ENCODE measurements around the gene CHIC2.

Gene CHIC2

DNA sequence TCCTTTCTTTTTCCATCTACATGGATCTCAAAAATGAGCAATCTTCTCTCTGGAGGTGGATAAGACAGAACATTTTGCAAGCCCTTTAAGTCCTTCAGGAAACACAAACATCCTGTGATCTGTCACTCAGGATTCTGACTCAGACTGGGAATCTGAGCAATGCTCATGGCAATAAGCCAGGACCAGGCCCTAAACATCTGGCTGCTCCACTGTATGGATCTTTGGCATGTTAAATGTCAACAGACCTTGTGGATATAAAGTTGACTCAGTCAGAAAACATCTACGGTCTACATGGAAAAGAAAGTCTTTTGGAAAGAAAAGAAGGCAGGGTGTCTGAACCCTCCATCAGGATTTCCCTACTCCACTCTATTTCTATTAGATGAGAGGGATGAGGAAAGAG is 17.8 kb upstream of the CHIC2 start:
- Histone ChIP-seq H3K4me2 (ENCODE audit: low read depth, low read length) (no peak overlapping the region), H3K4me3 (ENCODE audit: low read length) (no peak overlapping the region), H3K27ac (ENCODE audit: low read length) (no peak overlapping the region), H3K27me3 (replicated peaks; ENCODE audit: insufficient read depth, low read length) (no peaks in the 10 kb centered on the region), H4K20me1 (ENCODE audit: insufficient read depth, low read length) (no peaks in the 10 kb centered on the region), H3K36me3 (replicated peaks; ENCODE audit: insufficient read depth, low read length) (no peaks in the 10 kb centered on the region), H2AFZ (ENCODE audit: low read length) (no peak overlapping the region), H3F3A (ENCODE audit: insufficient read depth, low read length) (no peaks in the 10 kb centered on the region), H3K9me3 (replicated peaks; ENCODE audit: insufficient read depth, low read length) (no peaks in the 10 kb centered on the region), H3K9ac (ENCODE audit: low read length) (no peak overlapping the region), H3K9me2 (replicated peaks; ENCODE audit: insufficient read depth, low read length) (no peaks in the 10 kb centered on the region), H3K4me1 (ENCODE audit: low read length) (no peaks in the 10 kb centered on the region), H3K79me2 (ENCODE audit: low read length) (no peaks in the 10 kb centered on the region)
- no peak for TF ChIP-seq EZH2 (optimal IDR thresholded peaks at IDR 0.05; ENCODE audit: low read depth, low read length)
- TF ChIP-seq, protein P1, sequence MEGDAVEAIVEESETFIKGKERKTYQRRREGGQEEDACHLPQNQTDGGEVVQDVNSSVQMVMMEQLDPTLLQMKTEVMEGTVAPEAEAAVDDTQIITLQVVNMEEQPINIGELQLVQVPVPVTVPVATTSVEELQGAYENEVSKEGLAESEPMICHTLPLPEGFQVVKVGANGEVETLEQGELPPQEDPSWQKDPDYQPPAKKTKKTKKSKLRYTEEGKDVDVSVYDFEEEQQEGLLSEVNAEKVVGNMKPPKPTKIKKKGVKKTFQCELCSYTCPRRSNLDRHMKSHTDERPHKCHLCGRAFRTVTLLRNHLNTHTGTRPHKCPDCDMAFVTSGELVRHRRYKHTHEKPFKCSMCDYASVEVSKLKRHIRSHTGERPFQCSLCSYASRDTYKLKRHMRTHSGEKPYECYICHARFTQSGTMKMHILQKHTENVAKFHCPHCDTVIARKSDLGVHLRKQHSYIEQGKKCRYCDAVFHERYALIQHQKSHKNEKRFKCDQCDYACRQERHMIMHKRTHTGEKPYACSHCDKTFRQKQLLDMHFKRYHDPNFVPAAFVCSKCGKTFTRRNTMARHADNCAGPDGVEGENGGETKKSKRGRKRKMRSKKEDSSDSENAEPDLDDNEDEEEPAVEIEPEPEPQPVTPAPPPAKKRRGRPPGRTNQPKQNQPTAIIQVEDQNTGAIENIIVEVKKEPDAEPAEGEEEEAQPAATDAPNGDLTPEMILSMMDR (IDR thresholded peaks at IDR 0.05; ENCODE audit: low read length): no peak
- no peak for TF ChIP-seq EZH2phosphoT487 (IDR thresholded peaks at IDR 0.05; ENCODE audit: low read length)
- no peak for DNase-seq

DNA sequence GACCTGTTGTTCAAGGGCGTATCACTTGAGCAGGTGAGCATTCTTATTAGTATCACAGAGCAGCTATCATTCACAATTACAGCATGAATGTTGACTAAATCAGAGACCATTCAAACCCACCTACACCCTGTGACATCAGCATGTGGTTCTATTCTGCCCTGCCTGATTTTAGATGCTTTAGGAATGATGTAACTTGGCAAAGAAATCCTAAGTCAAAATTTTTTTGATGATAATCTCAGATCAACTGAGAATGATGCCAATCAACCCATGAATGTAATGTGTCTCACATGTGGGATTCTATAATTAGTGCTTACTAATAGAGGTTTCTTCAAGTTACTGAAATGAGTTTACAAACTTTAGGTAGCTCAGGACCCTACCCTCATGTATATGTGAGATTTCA is 13.4 kb upstream of the CHIC2 start:
- H3K36me3 ChIP-seq (replicated peaks; ENCODE audit: insufficient read depth, low read length): no peaks in the 10 kb centered on the region
- no peak overlapping the region for H3K27ac ChIP-seq (ENCODE audit: low read length)
- H3K9me3 ChIP-seq (replicated peaks; ENCODE audit: insufficient read depth, low read length): no peaks in the 10 kb centered on the region
- no peak overlapping the region for H3K4me2 ChIP-seq (ENCODE audit: low read depth, low read length)
- H3K27me3 ChIP-seq (replicated peaks; ENCODE audit: insufficient read depth, low read length): no peaks in the 10 kb centered on the region
- no peak overlapping the region for H3K9ac ChIP-seq (ENCODE audit: low read length)
- H3K4me1 ChIP-seq (ENCODE audit: low read length): no peaks in the 10 kb centered on the region
- TF ChIP-seq EZH2 (optimal IDR thresholded peaks at IDR 0.05; ENCODE audit: low read depth, low read length): no peak
- TF ChIP-seq, protein P1 (IDR thresholded peaks at IDR 0.05; ENCODE audit: low read length): no peak
- no peak for TF ChIP-seq EZH2phosphoT487 (IDR thresholded peaks at IDR 0.05; ENCODE audit: low read length)
- DNase-seq: no peak
- H2AFZ ChIP-seq (ENCODE audit: low read length): no peak overlapping the region
- no peaks in the 10 kb centered on the region for H3F3A ChIP-seq (ENCODE audit: insufficient read depth, low read length)
- H3K4me3 ChIP-seq (ENCODE audit: low read length): no peak overlapping the region
- no peaks in the 10 kb centered on the region for H3K9me2 ChIP-seq (replicated peaks; ENCODE audit: insufficient read depth, low read length)
- H4K20me1 ChIP-seq (ENCODE audit: insufficient read depth, low read length): no peaks in the 10 kb centered on the region
- H3K79me2 ChIP-seq (ENCODE audit: low read length): no peaks in the 10 kb centered on the region

DNA sequence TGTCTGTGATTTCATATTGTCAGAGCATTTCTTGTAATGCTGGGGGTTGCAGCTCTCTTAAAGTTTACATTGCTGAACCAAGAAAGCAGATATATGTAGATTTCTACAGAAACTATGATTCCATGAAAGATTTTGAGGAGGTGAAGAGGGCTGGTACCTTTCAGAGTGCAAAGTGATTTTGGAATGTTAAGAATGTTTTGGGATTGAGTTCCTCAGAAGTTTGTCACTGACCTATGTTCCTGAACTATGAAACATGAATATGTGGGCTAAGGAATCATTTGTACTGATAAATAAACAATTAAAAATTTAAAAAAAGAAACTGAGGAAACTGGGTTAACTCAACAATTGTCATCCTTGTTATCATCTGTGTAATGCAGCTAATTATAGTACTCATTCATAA is 12.3 kb upstream of the CHIC2 start:
- no peaks in the 10 kb centered on the region for H3K36me3 ChIP-seq (replicated peaks; ENCODE audit: insufficient read depth, low read length)
- H3K4me3 ChIP-seq (ENCODE audit: low read length): no peak overlapping the region
- TF ChIP-seq EZH2phosphoT487 (IDR thresholded peaks at IDR 0.05; ENCODE audit: low read length): no peak
- TF ChIP-seq, protein P1 (IDR thresholded peaks at IDR 0.05; ENCODE audit: low read length): no peak
- TF ChIP-seq EZH2 (optimal IDR thresholded peaks at IDR 0.05; ENCODE audit: low read depth, low read length): no peak
- H3K27me3 ChIP-seq (replicated peaks; ENCODE audit: insufficient read depth, low read length): no peaks in the 10 kb centered on the region
- no peak overlapping the region for H3K27ac ChIP-seq (ENCODE audit: low read length)
- DNase-seq: no peak
- H3K4me1 ChIP-seq (ENCODE audit: low read length): no peaks in the 10 kb centered on the region
- H3K9me3 ChIP-seq (replicated peaks; ENCODE audit: insufficient read depth, low read length): no peaks in the 10 kb centered on the region
- no peak overlapping the region for H3K4me2 ChIP-seq (ENCODE audit: low read depth, low read length)
- no peaks in the 10 kb centered on the region for H4K20me1 ChIP-seq (ENCODE audit: insufficient read depth, low read length)
- no peaks in the 10 kb centered on the region for H3K9me2 ChIP-seq (replicated peaks; ENCODE audit: insufficient read depth, low read length)
- no peak overlapping the region for H2AFZ ChIP-seq (ENCODE audit: low read length)
- H3K9ac ChIP-seq (ENCODE audit: low read length): no peak overlapping the region
- H3F3A ChIP-seq (ENCODE audit: insufficient read depth, low read length): no peaks in the 10 kb centered on the region
- no peaks in the 10 kb centered on the region for H3K79me2 ChIP-seq (ENCODE audit: low read length)

Data from MM.1S (cell line).